ENCODE data around the gene HNRNPD.
"Not testable (repeated sequence)": the region's sequence is repeated elsewhere in the genome, so short reads cannot be mapped to it uniquely, and the experiment has no call there.

The HNRNPD gene, protein sequence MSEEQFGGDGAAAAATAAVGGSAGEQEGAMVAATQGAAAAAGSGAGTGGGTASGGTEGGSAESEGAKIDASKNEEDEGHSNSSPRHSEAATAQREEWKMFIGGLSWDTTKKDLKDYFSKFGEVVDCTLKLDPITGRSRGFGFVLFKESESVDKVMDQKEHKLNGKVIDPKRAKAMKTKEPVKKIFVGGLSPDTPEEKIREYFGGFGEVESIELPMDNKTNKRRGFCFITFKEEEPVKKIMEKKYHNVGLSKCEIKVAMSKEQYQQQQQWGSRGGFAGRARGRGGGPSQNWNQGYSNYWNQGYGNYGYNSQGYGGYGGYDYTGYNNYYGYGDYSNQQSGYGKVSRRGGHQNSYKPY

DNA sequence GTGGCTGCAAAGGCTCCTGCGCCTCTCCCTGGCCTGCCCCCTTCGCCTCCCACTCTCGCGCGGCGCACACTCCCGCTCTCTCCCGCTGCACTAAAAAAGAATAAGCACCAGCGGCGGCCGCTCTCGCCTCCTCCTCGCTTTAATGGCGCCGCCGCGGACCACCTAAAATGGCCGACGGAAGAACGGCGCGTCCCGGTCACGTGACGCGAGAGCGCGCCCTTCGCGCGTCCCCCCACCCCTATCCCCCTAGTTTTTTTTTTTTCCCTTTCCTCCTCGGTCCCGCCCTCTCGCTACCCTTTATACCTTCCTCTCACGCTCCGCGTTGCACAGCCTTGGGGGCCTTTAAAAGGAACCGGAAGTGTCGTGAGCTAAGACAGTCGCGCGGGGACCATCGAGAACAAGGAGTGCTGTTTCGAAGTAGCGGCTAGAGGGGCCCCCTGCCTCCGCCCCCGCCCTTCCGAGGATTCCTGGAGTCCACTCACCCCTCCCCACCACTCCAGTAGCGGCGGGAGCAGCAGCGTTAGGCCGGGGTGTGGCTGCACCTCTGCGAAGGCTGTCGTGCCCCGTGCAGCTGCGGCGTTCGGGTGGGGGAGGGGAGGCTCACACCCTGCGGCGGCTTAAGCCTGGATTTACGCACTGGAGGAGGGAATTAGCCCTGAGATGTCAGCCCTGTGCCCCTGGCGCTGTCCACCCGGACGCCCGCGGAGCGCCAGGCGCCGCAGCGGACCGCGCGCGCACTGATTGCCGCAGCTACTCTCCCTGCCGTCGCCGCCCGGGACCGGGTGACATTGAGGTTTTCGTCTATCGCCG, at the start of gene HNRNPD:
Gene HNRNPD, minus strand, starts transcription at position 176 of the 810 bp plus-strand sequence. CDS start 313 bp downstream, outside the sequence.
- DNase-seq = peak; percentile 85

DNA sequence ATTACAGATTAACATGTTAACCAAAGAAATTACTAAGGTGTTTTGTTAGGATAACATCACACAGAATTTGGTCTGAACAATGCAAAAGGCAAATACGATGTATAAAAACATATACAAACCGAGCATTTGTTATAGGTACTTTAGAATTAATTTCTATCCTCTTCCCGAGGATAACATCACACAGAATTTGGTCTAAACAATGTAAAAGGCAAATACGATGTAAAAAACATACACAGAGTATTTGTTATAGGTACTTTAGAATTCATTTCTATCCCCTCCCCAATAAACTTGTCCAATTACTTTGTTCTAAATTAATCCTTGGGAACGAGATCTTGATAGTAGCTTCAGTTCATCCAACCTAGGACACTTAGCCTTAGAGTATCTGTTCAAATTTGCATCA, 48.8 kb upstream of the HNRNPD start:
- no peak for DNase-seq

DNA sequence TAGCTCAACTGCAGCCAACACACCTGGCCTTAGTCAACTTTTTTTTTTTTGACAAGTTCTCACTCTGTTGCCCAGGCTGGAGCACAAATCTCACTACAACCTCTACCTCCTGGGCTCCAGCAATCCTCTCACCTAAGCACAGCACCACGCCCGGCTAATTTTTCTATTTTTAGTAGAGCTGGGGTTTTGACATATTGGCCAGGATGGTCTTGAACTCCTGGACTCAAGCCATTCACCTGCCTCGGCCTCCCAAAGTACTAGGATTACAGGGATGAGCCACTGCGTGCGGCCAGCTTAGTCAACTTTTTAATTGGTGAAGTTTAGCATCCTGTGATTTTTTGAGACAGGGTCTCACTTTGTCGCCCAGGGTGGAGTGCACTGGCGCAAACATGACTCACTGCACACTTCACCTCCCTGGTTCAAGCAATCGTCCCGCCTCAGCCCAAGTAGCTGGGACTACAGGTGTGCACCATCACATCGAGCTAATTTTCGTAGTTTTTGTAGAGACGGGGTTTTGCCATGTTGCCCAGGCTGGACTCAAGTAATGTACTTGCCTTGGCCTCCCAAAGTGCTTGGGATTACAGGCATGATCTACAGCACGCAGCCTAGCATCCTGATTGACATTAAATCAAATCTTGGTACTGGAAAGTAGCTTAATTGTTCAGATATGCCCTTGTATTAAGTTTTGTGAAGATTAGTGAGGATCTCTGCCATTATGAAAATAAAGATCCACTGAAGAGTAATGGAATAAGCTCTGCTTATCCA, 48.2 kb upstream of the HNRNPD start:
- DNase-seq = no peak

DNA sequence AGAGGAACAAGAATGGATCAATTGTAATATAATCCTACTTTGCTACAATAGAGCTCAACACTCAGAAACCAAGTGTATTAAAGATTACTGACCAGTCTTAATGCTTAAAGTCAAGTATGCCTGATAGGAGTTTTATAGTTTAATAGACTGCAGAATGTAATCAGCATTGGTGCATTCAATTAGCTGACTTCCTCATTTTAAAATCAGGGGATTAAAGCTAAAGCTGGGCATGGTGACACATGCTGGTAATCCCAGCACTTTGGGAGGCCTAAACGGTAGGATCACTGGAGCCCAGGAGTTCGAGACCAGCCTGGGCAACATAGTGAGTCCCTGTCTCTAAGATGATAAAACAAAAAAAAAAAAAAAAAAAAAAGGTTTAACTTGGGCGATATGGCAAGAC, 45.7 kb upstream of the HNRNPD start:
- DNase-seq = no peak

DNA sequence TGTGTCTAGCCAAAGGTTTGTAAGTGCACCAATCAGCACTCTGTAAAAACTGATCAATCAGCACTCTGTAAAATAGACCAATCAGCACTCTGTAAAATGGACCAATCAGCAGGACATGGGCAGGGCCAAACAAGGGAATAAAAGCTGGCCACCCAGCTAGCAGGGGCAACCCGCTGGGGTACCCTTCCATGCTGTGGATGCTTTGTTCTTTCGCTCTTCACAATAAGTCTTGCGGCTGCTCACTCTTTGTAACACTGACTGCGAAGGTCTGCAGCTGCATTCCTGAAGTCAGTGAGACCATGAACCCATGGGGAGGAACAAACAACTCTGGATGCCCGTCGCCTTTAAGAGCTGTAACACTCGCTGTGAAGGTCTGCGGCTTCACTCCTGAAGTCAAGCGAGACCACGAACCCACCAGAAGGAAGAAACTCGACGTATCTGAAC, 42.2 kb upstream of the HNRNPD start:
- DNase-seq = no peak

DNA sequence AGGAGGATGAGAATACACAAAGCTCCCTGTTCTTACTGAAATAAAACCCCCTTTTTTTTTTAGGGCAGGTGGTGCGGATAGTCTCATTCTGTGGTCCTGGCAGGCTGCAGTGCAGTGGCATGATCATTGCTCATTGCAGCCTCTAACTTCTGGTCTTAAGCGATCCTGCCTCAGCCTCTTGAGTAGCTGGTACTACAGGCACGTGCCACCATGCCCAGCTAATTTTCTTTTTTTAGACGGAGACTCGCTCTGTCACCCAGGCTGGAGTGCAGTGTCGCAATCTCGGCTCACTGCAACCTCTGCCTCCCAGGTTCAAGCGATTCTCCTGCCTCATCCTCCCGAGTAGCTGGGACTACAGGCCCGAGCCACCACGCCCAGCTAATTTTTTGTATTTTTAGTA, 41.3 kb upstream of the HNRNPD start:
- DNase-seq = not testable (repeated sequence)

DNA sequence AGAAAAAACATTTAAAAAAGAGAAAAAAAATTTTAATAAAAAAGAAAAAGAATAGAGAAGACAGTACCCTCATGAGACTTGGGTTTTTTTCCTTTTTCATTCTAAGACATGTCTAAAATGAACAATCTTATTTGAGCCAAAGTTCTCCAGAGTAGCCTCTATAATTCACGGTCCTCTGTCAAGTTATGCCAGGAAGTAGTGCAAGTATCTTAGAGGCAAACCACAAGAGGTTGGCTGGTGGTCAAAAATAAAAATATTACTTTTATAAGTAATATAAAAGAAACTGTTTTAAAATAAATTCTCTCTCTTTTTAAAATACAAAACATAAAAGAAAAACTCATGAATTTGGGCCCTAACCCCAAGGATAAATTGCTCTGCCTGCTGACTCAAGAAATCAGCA, 29.9 kb upstream of the HNRNPD start:
- no peak for DNase-seq

DNA sequence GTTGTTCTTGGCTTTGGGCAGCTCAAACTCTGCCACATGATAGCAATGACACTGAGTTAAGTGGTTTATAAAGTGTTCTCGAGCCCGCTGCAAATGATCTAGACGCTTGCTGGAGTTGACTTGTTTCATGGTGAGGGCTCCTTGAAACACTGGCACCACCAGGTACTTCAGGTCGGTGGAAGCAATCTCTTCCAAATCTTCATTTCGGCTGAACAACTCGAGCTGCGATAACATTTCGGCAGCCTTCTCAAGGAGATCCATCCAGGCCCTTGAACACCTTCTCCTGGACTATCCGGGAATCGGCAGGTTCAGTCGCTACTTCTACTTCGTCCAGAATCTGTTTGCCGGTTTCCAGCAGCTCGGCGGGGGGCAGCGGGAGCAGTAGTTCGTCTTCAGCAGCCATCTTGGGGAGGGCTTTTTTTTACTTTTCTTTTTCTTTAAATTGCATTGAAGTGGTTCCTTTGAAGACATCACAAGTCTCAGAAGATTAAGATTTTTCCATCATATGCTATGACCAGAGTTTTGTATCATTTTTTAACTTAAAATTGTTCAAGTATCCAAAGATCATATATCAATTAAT, 28.5 kb upstream of the HNRNPD start:
- no peak for DNase-seq

DNA sequence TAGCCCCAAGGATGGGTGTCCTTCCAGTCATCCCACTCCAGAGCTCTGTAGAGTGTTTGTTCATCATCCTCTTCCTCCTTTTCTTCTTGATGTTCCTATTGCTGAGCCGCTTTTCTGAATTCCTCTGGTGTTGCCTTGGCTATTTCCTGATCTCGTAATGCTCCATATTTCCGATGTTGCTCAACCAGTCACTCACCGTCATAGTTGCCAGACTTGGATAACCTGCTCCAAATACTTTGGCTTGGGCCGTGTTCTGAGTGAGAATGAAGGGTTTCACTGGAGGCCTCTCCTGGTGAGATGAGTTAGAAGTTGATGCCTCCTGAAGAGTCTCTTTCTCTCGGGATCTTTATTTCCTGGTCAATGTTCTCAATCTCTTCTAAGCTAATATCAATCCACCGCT, 27.8 kb upstream of the HNRNPD start:
- no peak for DNase-seq

DNA sequence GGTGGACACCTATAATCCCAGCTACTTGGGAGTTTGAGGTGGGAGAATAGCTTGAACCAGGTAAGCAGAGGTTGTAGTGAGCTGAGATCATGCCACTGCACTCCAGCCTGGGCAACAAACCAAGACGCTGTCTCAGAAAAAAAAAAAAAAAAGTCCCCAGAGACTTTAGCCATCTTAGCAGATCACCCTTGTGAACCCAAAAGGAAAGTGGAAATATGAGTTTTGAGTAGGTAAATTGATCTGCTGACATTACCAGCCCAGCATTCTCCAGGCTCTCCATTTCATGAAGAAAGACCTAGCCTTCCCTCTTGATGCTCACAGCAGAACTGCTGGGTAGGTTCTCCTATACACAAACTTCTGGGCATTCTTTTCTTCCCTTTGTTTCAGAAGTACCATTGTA, 24.5 kb upstream of the HNRNPD start:
- no peak for DNase-seq

DNA sequence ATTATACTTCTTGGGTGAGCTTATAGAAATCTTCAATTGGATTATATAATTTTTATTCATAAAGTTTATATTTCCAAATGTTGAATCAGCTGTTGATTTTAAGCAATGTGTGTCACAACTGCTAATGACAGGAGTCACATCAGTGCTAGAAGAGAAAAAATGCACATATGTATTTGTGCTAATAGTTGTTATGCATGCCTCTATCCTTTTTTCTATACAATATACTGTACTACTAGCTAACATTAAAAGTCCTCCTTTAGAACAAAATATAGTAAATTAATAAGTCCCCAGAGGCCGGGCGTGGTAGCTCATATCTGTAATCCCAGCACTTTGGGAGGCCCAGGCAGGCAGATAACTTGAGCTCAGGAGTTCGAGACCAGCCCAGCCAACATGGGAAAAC, 23.7 kb upstream of the HNRNPD start:
- no peak for DNase-seq

DNA sequence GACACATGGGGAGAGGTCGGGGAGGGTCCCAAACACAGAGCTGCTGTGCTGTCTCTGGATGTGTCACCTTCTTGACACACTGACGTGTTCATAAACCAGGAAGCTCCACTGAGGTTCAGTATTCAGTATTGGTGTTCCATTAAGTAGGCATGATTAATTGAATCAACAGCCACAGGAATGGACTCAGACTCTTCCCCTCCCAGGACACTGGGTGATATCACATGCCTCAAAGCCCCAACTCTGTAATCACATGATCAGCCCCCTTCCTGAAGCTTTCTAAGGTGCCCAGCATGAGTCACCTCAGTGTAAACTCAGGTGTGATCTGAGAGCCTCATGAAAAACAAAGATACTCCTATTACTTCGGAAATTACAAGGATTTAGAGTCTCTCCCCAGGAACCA, 21.1 kb upstream of the HNRNPD start:
- no peak for DNase-seq

DNA sequence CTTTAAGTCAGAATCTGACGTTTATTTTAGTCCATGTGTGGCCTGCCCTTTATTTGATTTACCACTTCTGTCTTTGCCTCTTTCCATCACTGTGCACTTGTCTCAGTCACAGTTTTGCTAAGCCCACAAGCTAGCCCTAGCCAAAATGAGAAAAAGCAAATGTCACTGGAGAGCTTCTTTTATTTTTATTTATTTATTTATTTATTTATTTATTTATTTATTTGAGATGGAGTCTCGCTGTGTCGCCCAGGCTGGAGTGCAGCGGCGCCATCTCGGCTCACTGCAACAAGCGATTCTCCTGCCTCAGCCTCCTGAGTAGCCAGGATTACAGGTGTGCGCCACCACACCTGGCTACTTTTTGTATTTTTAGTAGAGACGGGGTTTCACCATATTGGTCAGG, 16.3 kb upstream of the HNRNPD start:
- not testable (repeated sequence) for DNase-seq

DNA sequence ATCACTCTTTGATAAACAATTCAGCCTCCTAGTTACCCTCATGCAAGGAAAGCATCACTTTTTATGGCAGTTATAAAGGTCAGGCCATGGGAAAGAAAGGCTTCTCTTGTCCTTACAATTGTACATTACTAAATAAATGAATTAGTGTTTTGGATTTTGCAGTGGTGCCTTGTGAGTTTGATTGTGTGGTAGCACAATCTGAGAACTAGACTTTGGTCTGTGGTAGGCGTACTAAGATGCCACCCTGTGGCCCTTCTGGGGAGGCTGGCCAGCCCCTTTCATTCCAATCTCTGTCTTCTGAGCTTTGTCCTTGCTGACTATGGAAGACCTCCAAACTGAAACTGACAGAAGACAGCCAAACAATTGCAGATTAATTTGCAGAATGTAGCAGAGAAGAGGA, 14.6 kb upstream of the HNRNPD start:
- no peak for DNase-seq

DNA sequence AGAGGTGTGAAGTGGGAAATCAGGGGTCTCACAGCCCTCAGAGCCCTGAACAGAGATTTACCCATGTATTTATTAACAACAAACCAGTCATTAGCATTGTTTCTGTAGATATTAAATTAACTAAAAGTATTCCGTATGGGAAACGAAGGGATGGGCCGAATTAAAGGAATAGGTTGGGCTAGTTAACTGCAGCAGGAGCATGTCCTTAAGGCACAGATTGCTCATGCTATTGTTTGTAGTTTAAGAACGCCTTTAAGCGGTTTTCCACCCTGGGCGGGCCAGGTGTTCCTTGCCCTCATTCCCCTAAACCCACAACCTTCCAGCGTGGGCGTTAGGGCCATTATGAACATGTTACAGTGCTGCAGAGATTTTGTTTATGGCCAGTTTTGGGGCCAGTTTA, 12.5 kb upstream of the HNRNPD start:
- DNase-seq = not testable (repeated sequence)

DNA sequence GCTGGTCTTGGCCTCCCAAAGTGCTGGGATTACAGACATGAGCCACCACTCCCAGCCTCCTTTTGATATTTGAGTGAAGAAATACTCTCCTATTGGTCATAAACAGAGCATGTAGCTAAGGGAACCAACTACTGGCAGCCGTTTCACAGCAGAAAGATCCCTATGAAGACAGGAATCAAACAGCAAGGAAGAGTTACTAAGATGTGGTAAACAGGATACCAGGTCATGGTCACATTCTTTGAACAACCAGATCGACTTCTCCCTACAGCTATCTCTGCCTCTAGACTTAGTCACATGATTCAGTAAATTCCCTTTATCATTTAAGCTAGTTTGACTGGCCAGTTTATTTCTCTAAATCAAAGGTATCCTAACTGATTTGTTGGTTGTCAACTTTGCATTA, 9.0 kb upstream of the HNRNPD start:
- no peak for DNase-seq

DNA sequence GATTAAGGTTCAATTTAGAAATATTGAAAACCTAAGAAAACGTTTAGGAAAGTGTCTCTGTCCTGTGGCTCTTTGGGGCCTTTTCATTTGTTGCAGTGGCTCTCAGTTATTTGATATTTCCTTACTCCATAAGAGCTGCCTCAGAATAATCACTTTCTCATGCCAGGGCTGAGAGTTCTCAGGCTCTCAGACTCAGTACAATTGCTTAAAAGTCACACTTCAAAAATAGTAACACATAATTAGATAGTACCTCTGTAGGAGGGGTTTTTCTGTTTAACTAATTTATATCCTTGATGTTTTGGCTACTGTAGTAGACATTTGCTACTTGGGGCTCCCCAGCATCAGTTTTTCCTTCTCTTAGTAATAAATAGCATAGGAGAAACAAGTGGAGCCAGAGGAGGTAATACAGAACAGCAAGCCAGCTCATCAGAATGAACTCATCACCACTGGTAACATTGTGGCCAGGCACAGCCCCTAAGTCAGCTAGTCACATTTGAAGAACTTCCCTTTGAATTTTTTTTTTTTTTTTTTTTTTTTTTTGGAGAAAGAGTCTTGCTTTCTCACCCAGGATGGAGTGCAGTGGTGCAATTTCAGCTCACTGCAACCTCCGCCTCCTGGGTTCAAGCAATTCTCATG, 8.0 kb upstream of the HNRNPD start:
- DNase-seq = no peak

DNA sequence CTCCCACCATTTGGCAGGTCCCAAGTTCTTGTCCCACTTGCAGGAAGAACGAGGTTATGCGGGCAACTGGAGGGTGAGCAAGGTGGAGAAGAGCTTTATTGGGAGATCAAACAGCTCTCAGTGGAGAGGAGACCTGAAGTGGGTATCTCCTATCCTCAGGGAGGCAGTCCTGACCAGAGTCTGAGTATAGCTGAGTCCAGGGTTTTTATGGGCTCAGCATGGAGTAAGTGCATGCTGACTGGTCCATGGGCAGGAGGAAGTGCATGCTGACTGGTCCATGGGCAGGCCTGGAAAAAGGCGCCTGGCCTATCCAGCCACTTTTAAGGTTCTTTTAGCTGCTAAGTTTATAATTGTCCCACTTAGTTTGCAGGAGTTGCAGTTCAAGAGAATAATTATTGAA, 7.4 kb upstream of the HNRNPD start:
- DNase-seq = no peak

DNA sequence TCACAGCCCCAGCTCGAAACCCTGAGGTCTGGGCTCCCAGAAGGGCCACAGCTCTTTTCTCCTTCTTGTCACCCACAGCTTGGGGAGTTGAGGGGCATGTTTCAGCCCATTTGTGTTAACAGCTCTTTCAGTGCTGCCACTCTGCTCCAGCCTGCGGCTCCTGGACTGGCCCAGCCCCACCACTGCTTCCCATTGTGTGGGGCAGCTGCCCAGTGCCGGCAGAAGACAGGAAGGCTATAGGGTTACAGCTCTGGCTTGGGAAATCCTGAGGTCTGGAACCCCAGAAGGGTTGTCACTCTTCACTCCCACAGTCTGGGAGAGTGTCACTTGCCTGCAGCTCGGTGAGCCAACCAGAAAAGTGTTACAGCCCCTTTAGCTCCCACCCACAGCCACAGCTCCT, 7.0 kb upstream of the HNRNPD start:
- DNase-seq = no peak

DNA sequence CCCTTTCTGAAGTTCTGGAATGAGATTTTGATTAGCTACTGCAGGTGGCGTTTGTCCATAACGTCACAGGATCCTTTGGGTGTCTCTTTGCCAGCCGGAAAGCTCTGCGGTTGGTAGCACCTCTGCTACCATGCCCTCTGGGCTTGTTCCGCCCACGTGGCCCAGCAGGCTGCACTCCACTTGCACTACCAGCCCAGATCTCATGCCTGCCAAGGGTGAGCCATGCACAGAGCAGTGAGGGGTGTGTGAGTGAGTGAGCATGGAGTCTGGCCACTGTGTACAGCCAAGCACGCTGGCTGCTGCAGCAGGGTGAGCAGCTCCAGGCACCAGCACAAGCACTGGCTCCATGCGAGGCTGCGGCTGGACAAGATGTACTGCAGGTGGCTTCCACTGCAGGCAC, 6.6 kb upstream of the HNRNPD start:
- no peak for DNase-seq

DNA sequence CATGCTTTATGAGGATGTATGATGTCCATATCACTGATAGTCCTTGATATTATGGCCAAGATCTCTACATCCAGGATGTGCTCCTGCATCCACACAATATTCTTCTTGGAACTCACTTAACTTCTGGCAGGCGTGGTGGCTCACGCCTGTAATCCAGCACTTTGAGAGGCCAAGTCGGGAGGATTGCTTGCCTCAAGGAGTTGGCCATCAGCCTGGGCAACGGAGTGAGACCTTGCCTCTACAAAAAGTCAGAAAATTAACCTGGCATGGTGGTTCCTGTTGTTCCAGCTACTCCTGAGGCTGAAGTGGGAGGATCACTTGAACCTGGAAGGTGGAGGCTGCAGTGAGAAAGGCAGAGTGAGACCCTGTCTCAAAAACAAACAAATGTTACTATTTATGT, 2.3 kb upstream of the HNRNPD start:
- DNase-seq = no peak

DNA sequence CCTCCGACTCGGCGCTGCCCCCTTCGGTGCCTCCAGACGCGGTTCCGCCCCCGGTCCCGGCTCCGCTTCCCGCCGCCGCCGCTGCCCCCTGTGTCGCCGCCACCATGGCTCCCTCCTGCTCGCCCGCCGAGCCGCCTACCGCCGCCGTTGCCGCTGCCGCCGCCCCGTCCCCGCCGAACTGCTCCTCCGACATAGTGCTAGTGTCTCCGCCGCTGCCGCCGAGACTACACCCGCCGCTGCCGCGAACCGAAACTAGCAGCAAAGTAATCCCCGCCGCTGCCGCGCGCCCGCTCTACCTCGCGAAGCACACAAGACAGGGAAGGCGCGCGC, 340 bp downstream of the HNRNPD start:
- no peak for DNase-seq
